Right renal pelvis (tissue), 4 donors: ENCODE data around the gene ZBTB9. TPM values are rescaled to one million over a fixed set of nuclear protein-coding genes. Genes with fewer than 3 reads are reported as not detected.

Experiments
- polyA plus RNA-seq, 4 donors: library from polyadenylated mRNA; unstranded; fragments of 120-200 nt; gene quantifications; one replicate each; pipeline ENCODE4 v1.2.1, GENCODE V29; 2013; ENCODE audit not compliant: insufficient read length in 4 of 4

The ZBTB9 gene
- polyA plus RNA-seq, 4 donors, result 15.3 to 18.0 (median 16.2) TPM

Other genes starting within 250 kb of the ZBTB9 start
- 10 to 100 TPM; 20.5 to 35.1 (median 26.7) TPM for gene HSD17B8, start 249.9 kb upstream of the ZBTB9 start, polyA plus RNA-seq
- 10 to 100 TPM; 51.5 to 64.6 (median 56.8) TPM for gene RING1, start 246.1 kb upstream of the ZBTB9 start, polyA plus RNA-seq
- gene VPS52, start 182.7 kb upstream of the ZBTB9 start, polyA plus RNA-seq, result 10 to 100 TPM; 64.3 to 81.7 (median 70.6) TPM
- 1,000 to 10,000 TPM; 2,953 to 3,403 (median 3,031) TPM for gene RPS18, start 182.5 kb upstream of the ZBTB9 start, polyA plus RNA-seq
- 1 to 10 TPM; 4.2 to 5.8 (median 4.6) TPM for gene B3GALT4, start 177.5 kb upstream of the ZBTB9 start, polyA plus RNA-seq
- gene WDR46, start 165.3 kb upstream of the ZBTB9 start, polyA plus RNA-seq, result 10 to 100 TPM; 59.9 to 72.6 (median 62.5) TPM
- 10 to 100 TPM; 64.2 to 78.3 (median 73.5) TPM for gene PFDN6, start 165.0 kb upstream of the ZBTB9 start, polyA plus RNA-seq
- gene RGL2, start 155.6 kb upstream of the ZBTB9 start, polyA plus RNA-seq, result 100 to 1,000 TPM in 3 of 4 donors, 10 to 100 TPM in 1; 98.4 to 122 (median 109) TPM
- gene TAPBP, start 140.5 kb upstream of the ZBTB9 start, polyA plus RNA-seq, result 10 to 100 TPM; 31.8 to 43.1 (median 36.2) TPM
- gene ZBTB22, start 136.8 kb upstream of the ZBTB9 start, polyA plus RNA-seq, result 10 to 100 TPM; 23.9 to 26.2 (median 25.2) TPM
- 10 to 100 TPM; 52.3 to 58.4 (median 57.6) TPM for gene DAXX, start 131.6 kb upstream of the ZBTB9 start, polyA plus RNA-seq
- gene KIFC1, start 62.8 kb upstream of the ZBTB9 start, polyA plus RNA-seq, result 10 to 100 TPM; 35.4 to 39.6 (median 38.3) TPM
- 10 to 100 TPM; 71.7 to 80.5 (median 73.3) TPM for gene PHF1, start 43.6 kb upstream of the ZBTB9 start, polyA plus RNA-seq
- gene CUTA, start 36.5 kb upstream of the ZBTB9 start, polyA plus RNA-seq, result 100 to 1,000 TPM; 218 to 278 (median 226) TPM
- gene SYNGAP1, start 34.5 kb upstream of the ZBTB9 start, polyA plus RNA-seq, result 10 to 100 TPM; 25.8 to 33.9 (median 30.6) TPM
- gene BAK1, start 125.7 kb downstream of the ZBTB9 start, polyA plus RNA-seq, result 10 to 100 TPM; 23.0 to 25.7 (median 24.2) TPM
- 1 to 10 TPM; 7.5 to 9.2 (median 8.7) TPM for gene ITPR3, start 166.7 kb downstream of the ZBTB9 start, polyA plus RNA-seq